Activated effector memory CD4-positive, alpha-beta T cell treated with anti-CD3 and anti-CD28 coated beads, Interleukin-2, amount 50 U/mL, for 16 hours (primary cell): ENCODE results near the gene KCNMA1.

Experiments
- DNase-seq: peaks from one replicate; pipeline ENCODE4 v3.0.0-alpha.2; 2020

Gene KCNMA1

GRCh38 chr10:77121829-77122228 lies 515.8 kb downstream of the KCNMA1 start:
- no peak for DNase-seq

- no peak for DNase-seq
Observed at GRCh38 chr10:77120666-77121376, 516.8 kb downstream of the KCNMA1 start.

GRCh38 chr10:77120012-77120411 lies 517.6 kb downstream of the KCNMA1 start:
- DNase-seq = no peak

- no peak for DNase-seq
Observed at GRCh38 chr10:77118603-77119282, 518.9 kb downstream of the KCNMA1 start.

- DNase-seq = no peak
Observed at GRCh38 chr10:77117501-77117900, 520.1 kb downstream of the KCNMA1 start.

GRCh38 chr10:77116904-77117303 lies 520.7 kb downstream of the KCNMA1 start:
- no peak for DNase-seq

- DNase-seq = no peak
Observed at GRCh38 chr10:77114181-77114821, 523.3 kb downstream of the KCNMA1 start.

- no peak for DNase-seq
Observed at GRCh38 chr10:77111611-77112550, 525.7 kb downstream of the KCNMA1 start.

- no peak for DNase-seq
Observed at GRCh38 chr10:77110757-77111156, 526.9 kb downstream of the KCNMA1 start.

GRCh38 chr10:77109351-77109994 lies 528.1 kb downstream of the KCNMA1 start:
- DNase-seq = no peak

GRCh38 chr10:77106676-77107075 lies 530.9 kb downstream of the KCNMA1 start:
- no peak for DNase-seq

GRCh38 chr10:77105761-77106221 lies 531.8 kb downstream of the KCNMA1 start:
- no peak for DNase-seq

- no peak for DNase-seq
Observed at GRCh38 chr10:77104459-77104980, 533.1 kb downstream of the KCNMA1 start.

- no peak for DNase-seq
Observed at GRCh38 chr10:77103213-77103612, 534.4 kb downstream of the KCNMA1 start.

- no peak for DNase-seq
Observed at GRCh38 chr10:77101341-77101740, 536.3 kb downstream of the KCNMA1 start.

GRCh38 chr10:77099136-77099535 lies 538.5 kb downstream of the KCNMA1 start:
- DNase-seq = no peak

GRCh38 chr10:77097625-77098024 lies 540.0 kb downstream of the KCNMA1 start:
- no peak for DNase-seq

- no peak for DNase-seq
Observed at GRCh38 chr10:77093126-77093525, 544.5 kb downstream of the KCNMA1 start.

- no peak for DNase-seq
Observed at GRCh38 chr10:77091597-77092165, 545.9 kb downstream of the KCNMA1 start.

GRCh38 chr10:77090381-77091356 lies 546.9 kb downstream of the KCNMA1 start:
- no peak for DNase-seq
